K562 (cell line): Measurements from ENCODE around the gene PPM1H. TPM values are rescaled to one million over a fixed set of nuclear protein-coding genes. Genes with fewer than 3 reads are reported as not detected.
A peak's percentile ranks its signal among the peaks of the same experiment; 100 is the strongest.

Source experiments
- ATAC-seq: fragments of 200-7000 bp; cut with Tn5 transposase; 3 replicates; pipeline ENCODE4 v1.9.1; 2020; ENCODE audit warnings: moderate library complexity
- BruUV-seq: library from RNA; stranded (reverse); fragments of 400-500 nt; replicated peaks from 2 replicates; lab custom pipeline; 2021; lab: Mats Ljungman, UMichigan
- CTCF ChIA-PET: fragments of 300-600 bp; formaldehyde crosslinking; extraction: SDS; loops from one replicate; lab custom pipeline; 2021; ENCODE audit warnings: low intra/inter-chr PET ratio; lab: Yijun Ruan, JAX
- POLR2A ChIA-PET: fragments of 300-600, 350-650 bp; sonication (Branson Sonifier 250); formaldehyde crosslinking; extraction: SDS; loops from one replicate; lab custom pipeline; 2021; ENCODE audit warnings: antibody characterized with exemption, inconsistent platforms; lab: Yijun Ruan, JAX
- DNase-seq, 4 experiments: peaks; one replicate each; pipeline versions ENCODE4 v3.0.0 to v3.0.0-alpha.2; 2011 to 2018; ENCODE audit warnings: low spot score in 3 of 4, mixed read lengths in 3 of 4; ENCODE audit errors: extremely low read depth in 1 of 4
- FAIRE-seq: peaks from 2 replicates; lab custom pipeline; 2011; peaks lifted over from hg19 to GRCh38; lab: Jason Lieb, UNC
- H2AFZ ChIP-seq: 2 replicates; pipeline ENCODE4 v1.6.0; 2011; ENCODE audit warnings: low read depth, low read length, control low read depth, inconsistent platforms
- H3K27ac ChIP-seq: fragments of 200-600 bp; 3 replicates; pipeline ENCODE4 v1.8.0; 2011; ENCODE audit warnings: low read depth, mild to moderate bottlenecking, control low read depth, inconsistent platforms, low read length, moderate library complexity, mixed read lengths; ENCODE audit errors: extremely low read depth
- H3K27me3 ChIP-seq, 2 experiments: fragments of 300-600 bp in 1 of 2; 2 replicates in 1 of 2; 3 replicates in 1 of 2; pipeline versions ENCODE4 v1.6.0 to v1.8.0; 2011; ENCODE audit warnings: inconsistent platforms in 2 of 2, low read length in 2 of 2, mild to moderate bottlenecking in 1 of 2, mixed read lengths in 1 of 2, moderate library complexity in 1 of 2; ENCODE audit not compliant: control insufficient read depth in 2 of 2, insufficient read depth in 2 of 2
- H3K36me3 ChIP-seq: fragments of 300-600 bp; 3 replicates; pipeline ENCODE4 v1.8.0; 2011; ENCODE audit warnings: mild to moderate bottlenecking, low read length, inconsistent platforms; ENCODE audit not compliant: control insufficient read depth, insufficient read depth
- H3K4me1 ChIP-seq, 2 experiments: fragments of 200-600 bp in 1 of 2; replicated peaks in 1 of 2; 2 replicates in 1 of 2; 3 replicates in 1 of 2; pipeline versions ENCODE4 v1.5.1 to v1.8.0; 2011; ENCODE audit warnings: inconsistent platforms in 2 of 2, low read length in 2 of 2, mild to moderate bottlenecking in 1 of 2, mixed read lengths in 1 of 2, moderate library complexity in 1 of 2; ENCODE audit not compliant: control insufficient read depth in 2 of 2, insufficient read depth in 2 of 2
- H3K4me2 ChIP-seq: 2 replicates; pipeline ENCODE4 v1.6.1; 2011; ENCODE audit warnings: low read length, control low read depth, inconsistent platforms, mixed read lengths; ENCODE audit not compliant: insufficient read depth
- H3K4me3 ChIP-seq: fragments of 200-600 bp; sonication (generic), shearing (Covaris generic); 2 replicates; pipeline ENCODE4 v1.5.1; 2016; ENCODE audit warnings: control low read depth, inconsistent platforms
- H3K79me2 ChIP-seq: fragments of 200-600 bp; 3 replicates; pipeline ENCODE4 v1.8.0; 2011; ENCODE audit warnings: low read length, inconsistent platforms; ENCODE audit not compliant: control insufficient read depth, insufficient read depth
- H3K9ac ChIP-seq, 2 experiments: 2 replicates each; pipeline versions ENCODE4 v1.6.0 to v1.6.1; 2011; ENCODE audit warnings: low read depth in 2 of 2, low read length in 2 of 2, control low read depth in 1 of 2, inconsistent platforms in 1 of 2, mild to moderate bottlenecking in 1 of 2, mixed read lengths in 1 of 2; ENCODE audit not compliant: insufficient read depth in 1 of 2
- H3K9me1 ChIP-seq: one replicate; pipeline ENCODE4 v1.6.0; 2011; ENCODE audit warnings: inconsistent platforms, mild to moderate bottlenecking, low read length, moderate library complexity; ENCODE audit not compliant: control insufficient read depth, insufficient read depth
- H3K9me3 ChIP-seq: replicated peaks from 2 replicates; pipeline ENCODE4 v1.5.1; 2011; ENCODE audit warnings: low read depth, low read length, inconsistent platforms; ENCODE audit not compliant: control insufficient read depth, insufficient read depth
- H4K20me1 ChIP-seq: replicated peaks from 2 replicates; pipeline ENCODE4 v1.6.1; 2011; ENCODE audit warnings: low read length, inconsistent platforms, mixed read lengths; ENCODE audit not compliant: control insufficient read depth, insufficient read depth
- CREB3L1 ChIP-seq: fragments of 450-650 bp; IDR thresholded peaks from 2 replicates; pipeline ENCODE4 v1.6.1; 2014; ENCODE audit warnings: low read depth, mild to moderate bottlenecking, moderate library complexity, borderline replicate concordance
- E2F3 ChIP-seq: fragments of 250-450 bp; sonication (Bioruptor Pico); IDR thresholded peaks from 2 replicates; pipeline ENCODE4 v1.4.0; 2020; ENCODE audit warnings: mild to moderate bottlenecking
- E4F1 ChIP-seq: fragments of 250-450 bp; sonication (Bioruptor Pico); IDR thresholded peaks from 2 replicates; pipeline ENCODE4 v1.5.0; 2021; ENCODE audit warnings: mild to moderate bottlenecking, borderline replicate concordance
- FOSL1 ChIP-seq: fragments of 200-800 bp; sonication (Bioruptor generic); conservative IDR thresholded peaks from 2 replicates; pipeline ENCODE4 v1.6.1; 2016; ENCODE audit warnings: missing genetic modification characterization, missing compliant biosample characterization
- HMG20A ChIP-seq: fragments of 450-650 bp; formaldehyde crosslinking; conservative IDR thresholded peaks from 2 replicates; pipeline ENCODE4 v1.4.0; 2020; ENCODE audit warnings: mild to moderate bottlenecking, mixed read lengths
- PRDM10 ChIP-seq: fragments of 450-650 bp; IDR thresholded peaks from 2 replicates; pipeline ENCODE4 v1.6.1; 2018; ENCODE audit not compliant: partially characterized antibody
- SMAD1 ChIP-seq: fragments of 150-350 bp; IDR thresholded peaks from 2 replicates; pipeline ENCODE4 v1.6.1; 2014; ENCODE audit warnings: low read length, low read depth; ENCODE audit not compliant: partially characterized antibody
- THRA ChIP-seq: fragments of 450-650 bp; IDR thresholded peaks from 2 replicates; pipeline ENCODE4 v1.6.1; 2017; ENCODE audit warnings: mild to moderate bottlenecking, moderate library complexity
- TOE1 ChIP-seq, 2 experiments: fragments of 450-650 bp in 1 of 2; sonication (generic) in 1 of 2; formaldehyde crosslinking in 1 of 2; IDR thresholded peaks; 2 replicates each; pipeline versions ENCODE4 v1.7.1 to v1.8.0; 2016 to 2022; ENCODE audit warnings: borderline replicate concordance in 2 of 2, mild to moderate bottlenecking in 2 of 2, antibody characterized with exemption in 1 of 2, inconsistent platforms in 1 of 2, low read depth in 1 of 2, missing genetic modification reagents in 1 of 2, moderate library complexity in 1 of 2
- ZNF57 ChIP-seq: fragments of 450-650 bp; formaldehyde crosslinking; IDR thresholded peaks from 2 replicates; pipeline ENCODE4 v1.4.0; 2020; ENCODE audit warnings: mild to moderate bottlenecking, moderate library complexity
- WGBS: fragments of 100-300 bp; shearing (Covaris generic); methylation state at CpG from one replicate; pipeline ENCODE4 v1.1.6; 2016; ENCODE audit warnings: low coverage, mixed read lengths; ENCODE audit not compliant: insufficient coverage; ENCODE audit errors: missing lambda C conversion rate; 5-methylcytosine and 5-hydroxymethylcytosine counted together
- in situ Hi-C: fragments of 300-500 bp; cut with MboI; formaldehyde crosslinking; loops from 4 replicates; pipeline ENCODE4 v1.15.0; 2018; ENCODE audit warnings: inconsistent platforms, mixed read lengths
- intact Hi-C: fragments of 100-400 bp; cut with micrococcal nuclease; formaldehyde crosslinking; loops from 2 replicates; pipeline ENCODE4 v1.14.2; 2022
- polyA plus RNA-seq, 8 experiments: library from polyadenylated mRNA; depleted of rRNA in 4 of 8; stranded (reverse) in 5 of 8; unstranded in 3 of 8; fragments of >200 nt; fragmentation: Nextera tagmentation in 2 of 8; fragmentation: Illumina TruSeq in 1 of 8; extraction: Ambion mirVana in 2 of 8; extraction: Trizol in 1 of 8; gene quantifications; 2 replicates each; pipeline versions ENCODE4 v1.2.1 to v1.2.3, GENCODE V29; 2011 to 2014; ENCODE audit warnings: inconsistent platforms in 1 of 8, missing spikeins in 1 of 8
- total RNA-seq, 7 experiments: library from RNA; depleted of rRNA in 6 of 7; stranded (reverse); fragments of >200 nt in 6 of 7; fragmentation: Illumina TruSeq in 2 of 7; extraction: Trizol in 2 of 7; gene quantifications; 2 replicates each; pipeline versions ENCODE4 v1.2.1 to v1.2.3, GENCODE V29; 2011 to 2021; ENCODE audit warnings: low replicate concordance in 1 of 7

Gene PPM1H
- total and polyA plus RNA-seq, 9 of the 15 experiments (the other 6 are each of a cell fraction or from before 2014, with no cell fraction given) = 5.3 to 29.3 (median 11.3) TPM

- TF ChIP-seq PRDM10 (no peak), E4F1 (no peak)
Observed at GRCh38 chr12:62957233-62957953, 22.4 kb upstream of the PPM1H start (continued).

- Histone ChIP-seq H3K27me3 (no peaks in the 10 kb centered on the region), H3K9me1 (no peaks in the 10 kb centered on the region), H3K36me3 (no peaks in the 10 kb centered on the region), H2AFZ (no peak overlapping the region), H3K4me2 (no peak overlapping the region), H3K79me2 (no peaks in the 10 kb centered on the region), H3K9me3 (no peaks in the 10 kb centered on the region), H4K20me1 (no peaks in the 10 kb centered on the region), H3K4me1 (no peaks in the 10 kb centered on the region; a peak in 1 of 5 replicates), H3K9ac (no peak overlapping the region), H3K4me3 (no peak overlapping the region), H3K27ac (no peak overlapping the region)
- FAIRE-seq (no peak), ATAC-seq (peak; percentile 51), DNase-seq (no peak)
- in situ Hi-C loops = no loop called here
- ChIA-PET POLR2A (no interaction called here), CTCF (no interaction called here)
- WGBS = 78% methylated on average over 2 of the region's 3 CpGs
- no TSS peak for BruUV-seq
- intact Hi-C loops = no loop called here
- TF ChIP-seq HMG20A (no peak), E2F3 (CRISPR knock-in tag) (no peak), SMAD1 (no peak), CREB3L1 (no peak), THRA (no peak), FOSL1 (tag) (no peak), TOE1 (IDR thresholded peaks at IDR 0.05; ENCODE audit: borderline replicate concordance) (no peak), TOE1 (CRISPR knock-in tag; IDR thresholded peaks at IDR 0.05; ENCODE audit: borderline replicate concordance, low read depth) (no peak), ZNF57 (CRISPR knock-in tag) (no peak)
Observed at GRCh38 chr12:62955678-62956077, 20.7 kb upstream of the PPM1H start.
